IMR-90 (cell line): ENCODE results near the gene PLCG1. TPM values are rescaled to one million over a fixed set of nuclear protein-coding genes. Genes with fewer than 3 reads are reported as not detected.
"Not testable (repeated sequence)": the region's sequence is repeated elsewhere in the genome, so short reads cannot be mapped to it uniquely, and the experiment has no call there.

Source experiments
- ATAC-seq: fragments of 200-7000 bp; cut with Tn5 transposase; 2 replicates; pipeline ENCODE4 v1.9.1; 2020; ENCODE audit warnings: low read depth, mild to moderate bottlenecking, moderate library complexity
- BruUV-seq: library from RNA; stranded (reverse); fragments of 400-500 nt; replicated peaks from 2 replicates; lab custom pipeline; 2021; lab: Mats Ljungman, UMichigan
- CTCF ChIA-PET: fragments of 300-600 bp; formaldehyde crosslinking; extraction: SDS; loops from one replicate; lab custom pipeline; 2021; ENCODE audit warnings: antibody characterized with exemption; lab: Yijun Ruan, JAX
- POLR2A ChIA-PET: fragments of 300-600 bp; sonication (Branson Sonifier 250); formaldehyde crosslinking; loops from one replicate; lab custom pipeline; 2022; ENCODE audit warnings: antibody characterized with exemption; ENCODE audit not compliant: unreplicated experiment; lab: Charles Lee
- DNase-seq: peaks from one replicate; pipeline ENCODE4 v3.0.0; 2013
- H2AFZ ChIP-seq: replicated peaks from 2 replicates; pipeline ENCODE3; 2013; ENCODE audit warnings: low read length, mild to moderate bottlenecking; ENCODE audit not compliant: poor library complexity
- H2AK5ac ChIP-seq: 2 replicates; pipeline ENCODE4 v1.6.1; 2013; ENCODE audit warnings: low read depth, low read length, inconsistent platforms
- H2AK9ac ChIP-seq: replicated peaks from 2 replicates; pipeline ENCODE3; 2013; ENCODE audit warnings: mild to moderate bottlenecking, low read depth, low read length, moderate library complexity; ENCODE audit not compliant: poor library complexity
- H2BK120ac ChIP-seq: 2 replicates; pipeline ENCODE4 v1.6.1; 2013; ENCODE audit warnings: low read depth, low read length, inconsistent platforms
- H2BK15ac ChIP-seq: 3 replicates; pipeline ENCODE4 v1.6.1; 2013; ENCODE audit warnings: low read depth, low read length, inconsistent platforms
- H2BK20ac ChIP-seq: 2 replicates; pipeline ENCODE4 v1.6.1; 2013; ENCODE audit warnings: low read depth, mild to moderate bottlenecking, inconsistent platforms, low read length, moderate library complexity
- H2BK5ac ChIP-seq: 2 replicates; pipeline ENCODE4 v1.6.1; 2013; ENCODE audit warnings: mild to moderate bottlenecking, low read depth, low read length, inconsistent platforms; ENCODE audit not compliant: poor library complexity, severe bottlenecking
- H3K14ac ChIP-seq: replicated peaks from 2 replicates; pipeline ENCODE4 v1.6.1; 2013; ENCODE audit warnings: low read depth, low read length, inconsistent platforms
- H3K18ac ChIP-seq: 2 replicates; pipeline ENCODE4 v1.6.1; 2013; ENCODE audit warnings: low read depth, low read length, control low read depth
- H3K23ac ChIP-seq: 2 replicates; pipeline ENCODE4 v1.6.1; 2013; ENCODE audit warnings: low read depth, low read length, inconsistent platforms
- H3K27ac ChIP-seq: 2 replicates; pipeline ENCODE4 v1.5.1; 2013; ENCODE audit warnings: mild to moderate bottlenecking, control low read depth, low read length; ENCODE audit not compliant: insufficient read depth
- H3K27me3 ChIP-seq: 2 replicates; pipeline ENCODE4 v1.6.1; 2013; ENCODE audit warnings: low read length; ENCODE audit not compliant: control insufficient read depth, insufficient read depth
- H3K36me3 ChIP-seq: 2 replicates; pipeline ENCODE4 v1.6.1; 2013; ENCODE audit warnings: low read length, mixed read lengths; ENCODE audit not compliant: control insufficient read depth, insufficient read depth
- H3K4ac ChIP-seq: 2 replicates; pipeline ENCODE4 v1.6.1; 2013; ENCODE audit warnings: low read depth, low read length, inconsistent platforms
- H3K4me1 ChIP-seq: 2 replicates; pipeline ENCODE4 v1.6.1; 2013; ENCODE audit warnings: low read length, mixed read lengths; ENCODE audit not compliant: control insufficient read depth, insufficient read depth
- H3K4me2 ChIP-seq: 2 replicates; pipeline ENCODE4 v1.6.1; 2013; ENCODE audit warnings: low read depth, mild to moderate bottlenecking, control low read depth, low read length, moderate library complexity
- H3K4me3 ChIP-seq: 2 replicates; pipeline ENCODE4 v1.5.1; 2013; ENCODE audit warnings: low read depth, mild to moderate bottlenecking, control low read depth, low read length, moderate library complexity; ENCODE audit not compliant: insufficient read depth
- H3K56ac ChIP-seq: 2 replicates; pipeline ENCODE4 v1.6.1; 2013; ENCODE audit warnings: low read length, inconsistent platforms; ENCODE audit not compliant: insufficient read depth; ENCODE audit errors: extremely low read depth
- H3K79me1 ChIP-seq, 2 experiments: 2 replicates each; pipeline ENCODE4 v1.6.1; 2013; ENCODE audit warnings: low read length in 2 of 2, inconsistent platforms in 1 of 2, low read depth in 1 of 2
- H3K9ac ChIP-seq: 2 replicates; pipeline ENCODE4 v1.6.1; 2013; ENCODE audit warnings: low read depth, low read length, control low read depth
- H3K9me1 ChIP-seq: 2 replicates; pipeline ENCODE4 v1.6.1; 2013; ENCODE audit warnings: low read length, inconsistent platforms; ENCODE audit not compliant: insufficient read depth
- H3K9me3 ChIP-seq: 2 replicates; pipeline ENCODE4 v1.6.1; 2013; ENCODE audit warnings: low read length; ENCODE audit not compliant: control insufficient read depth, insufficient read depth
- H4K20me1 ChIP-seq: 2 replicates; pipeline ENCODE4 v1.6.1; 2013; ENCODE audit warnings: low read length, inconsistent platforms; ENCODE audit not compliant: insufficient read depth
- H4K5ac ChIP-seq: 2 replicates; pipeline ENCODE4 v1.6.1; 2013; ENCODE audit warnings: mild to moderate bottlenecking, low read depth, low read length, control low read depth
- H4K8ac ChIP-seq, 2 experiments: 2 replicates each; pipeline ENCODE4 v1.6.1; 2013; ENCODE audit warnings: low read depth in 2 of 2, low read length in 2 of 2, control low read depth in 1 of 2, inconsistent platforms in 1 of 2
- H4K91ac ChIP-seq: 2 replicates; pipeline ENCODE4 v1.6.1; 2013; ENCODE audit warnings: low read depth, low read length, inconsistent platforms; ENCODE audit not compliant: insufficient read depth
- CTCF ChIP-seq: conservative IDR thresholded peaks from 2 replicates; pipeline ENCODE4 v1.5.1; 2012; ENCODE audit warnings: mild to moderate bottlenecking, low read depth, low read length, improper control_type of control experiment
- WGBS, 2 experiments: methylation state at CpG; one replicate each; pipeline versions ENCODE4 v1.1.5 to v1.1.7; 2013; ENCODE audit warnings: missing lambda C conversion rate in 2 of 2; ENCODE audit not compliant: insufficient read length in 1 of 2; ENCODE audit errors: extremely low coverage in 2 of 2; 5-methylcytosine and 5-hydroxymethylcytosine counted together
- dilution Hi-C: fragments of 300-500 bp; cut with HindIII; formaldehyde crosslinking; loops from one replicate; pipeline ENCODE4 v1.14.3; 2018; ENCODE audit warnings: low sequenced_read_pairs; ENCODE audit not compliant: unreplicated experiment
- in situ Hi-C: fragments of 300-500 bp; cut with MboI; formaldehyde crosslinking; loops from 3 replicates; pipeline ENCODE4 v1.14.3; 2019; ENCODE audit warnings: low sequenced_read_pairs, inconsistent platforms, mixed read lengths
- intact Hi-C: fragments of 100-400 bp; cut with micrococcal nuclease; formaldehyde crosslinking; loops from 2 replicates; pipeline ENCODE4 v1.10.0; 2022
- polyA plus RNA-seq, 3 experiments: library from polyadenylated mRNA; depleted of rRNA; stranded (reverse); fragments of >200 nt; gene quantifications; 2 replicates each; pipeline ENCODE4 v1.2.3, GENCODE V29; 2012; ENCODE audit warnings: low replicate concordance in 1 of 3
- total RNA-seq: library from RNA; depleted of rRNA; stranded (reverse); fragments of >200 nt; gene quantifications from 2 replicates; pipeline ENCODE4 v1.2.3, GENCODE V29; 2012

Gene PLCG1
- total and polyA plus RNA-seq, 2 of the 4 experiments (the other 2 are of a cell fraction), result 59.1 to 69.1 TPM

- H3K27me3 ChIP-seq, POLR2A ChIA-PET, H3K27ac ChIP-seq, H2AK9ac ChIP-seq, H4K8ac ChIP-seq, BruUV-seq, H3K9me3 ChIP-seq, H4K91ac ChIP-seq, H3K56ac ChIP-seq, intact Hi-C loops, H3K9me1 ChIP-seq, H3K18ac ChIP-seq, H3K4me2 ChIP-seq, H3K9ac ChIP-seq, dilution Hi-C loops, H2BK20ac ChIP-seq, H2BK15ac ChIP-seq, H3K4me1 ChIP-seq, H3K23ac ChIP-seq, H4K5ac ChIP-seq, H2BK120ac ChIP-seq, DNase-seq, H3K4ac ChIP-seq, H4K20me1 ChIP-seq, H2AFZ ChIP-seq, H3K4me3 ChIP-seq, H2BK5ac ChIP-seq, H2AK5ac ChIP-seq, H3K14ac ChIP-seq, in situ Hi-C loops: not testable (repeated sequence)
- 0 out of 2 replicates have a peak, but pooled peaks have one; percentile 8 for TF ChIP-seq CTCF
- ATAC-seq, result peak; percentile 42
- Histone ChIP-seq H3K36me3 (peaks cover 77% of the 10 kb centered on the region), H3K79me1 (peaks cover 16 to 23% of the 10 kb centered on the region in 2 experiments)
- WGBS, 2 experiments, result no CpG with 5 or more reads among the region's 6 CpGs
- CTCF ChIA-PET, result interaction anchor here (0.7 kb wide), 1 partner anchor 127 kb away, joined by 3 read pairs; no protein-coding TSS in a partner anchor
Observed at GRCh38 chr20:41118159-41118558, 19.2 kb upstream of the PLCG1 start.
